HCT116 (cell line): ENCODE data around the gene PRKAR1A.

Experiments used
- EZH2phosphoT487 ChIP-seq: fragments of 200-600 bp; IDR thresholded peaks from 2 replicates; pipeline ENCODE4 v1.6.1; 2018; ENCODE audit warnings: antibody characterized with exemption, borderline replicate concordance
- TCF7L2 ChIP-seq: IDR thresholded peaks from 2 replicates; pipeline ENCODE4 v1.7.0; 2011; ENCODE audit warnings: borderline replicate concordance, inconsistent platforms; ENCODE audit not compliant: insufficient read depth, insufficient read length; ENCODE audit errors: extremely low read depth

GRCh38 chr17:68595496-68595895 is 83.3 kb downstream of the PRKAR1A start:
- TF ChIP-seq TCF7L2 (no peak), EZH2phosphoT487 (no peak)
